ENCODE results near the gene SH3RF3.
"Not testable (repeated sequence)": the region's sequence is repeated elsewhere in the genome, so short reads cannot be mapped to it uniquely, and the experiment has no call there.

Gene SH3RF3

GRCh38 chr2:109532728-109533076 lies 403.7 kb downstream of the SH3RF3 start:
- DNase-seq: no peak

- DNase-seq: no peak
Measured at GRCh38 chr2:109533823-109534222, 404.8 kb downstream of the SH3RF3 start.

- no peak for DNase-seq
Measured at GRCh38 chr2:109535217-109535946, 406.4 kb downstream of the SH3RF3 start.

GRCh38 chr2:109536556-109536955 lies 407.6 kb downstream of the SH3RF3 start:
- DNase-seq: not testable (repeated sequence)

GRCh38 chr2:109537565-109538222 lies 408.7 kb downstream of the SH3RF3 start:
- DNase-seq: no peak

GRCh38 chr2:109538546-109538945 lies 409.5 kb downstream of the SH3RF3 start:
- DNase-seq: no peak

DNA sequence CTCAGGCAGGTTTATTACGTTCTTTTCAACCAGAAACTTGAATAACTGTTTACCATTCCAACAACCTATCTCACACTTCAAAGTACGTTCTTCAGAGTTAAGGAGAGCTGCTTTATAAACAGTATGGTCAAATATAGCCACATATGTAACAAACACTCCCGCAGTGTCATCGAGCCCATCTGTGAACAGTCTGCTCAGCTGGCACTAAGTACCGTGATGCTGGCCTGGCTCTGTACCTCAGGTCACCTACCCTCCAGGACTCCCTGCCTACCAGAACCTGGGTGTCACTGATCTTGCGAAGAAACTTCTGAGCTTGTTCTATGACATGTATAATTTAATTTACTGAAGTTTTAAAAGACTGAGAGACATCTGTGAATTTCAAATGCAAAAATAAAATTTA lies 413.4 kb downstream of the SH3RF3 start:
- DNase-seq: no peak

DNA sequence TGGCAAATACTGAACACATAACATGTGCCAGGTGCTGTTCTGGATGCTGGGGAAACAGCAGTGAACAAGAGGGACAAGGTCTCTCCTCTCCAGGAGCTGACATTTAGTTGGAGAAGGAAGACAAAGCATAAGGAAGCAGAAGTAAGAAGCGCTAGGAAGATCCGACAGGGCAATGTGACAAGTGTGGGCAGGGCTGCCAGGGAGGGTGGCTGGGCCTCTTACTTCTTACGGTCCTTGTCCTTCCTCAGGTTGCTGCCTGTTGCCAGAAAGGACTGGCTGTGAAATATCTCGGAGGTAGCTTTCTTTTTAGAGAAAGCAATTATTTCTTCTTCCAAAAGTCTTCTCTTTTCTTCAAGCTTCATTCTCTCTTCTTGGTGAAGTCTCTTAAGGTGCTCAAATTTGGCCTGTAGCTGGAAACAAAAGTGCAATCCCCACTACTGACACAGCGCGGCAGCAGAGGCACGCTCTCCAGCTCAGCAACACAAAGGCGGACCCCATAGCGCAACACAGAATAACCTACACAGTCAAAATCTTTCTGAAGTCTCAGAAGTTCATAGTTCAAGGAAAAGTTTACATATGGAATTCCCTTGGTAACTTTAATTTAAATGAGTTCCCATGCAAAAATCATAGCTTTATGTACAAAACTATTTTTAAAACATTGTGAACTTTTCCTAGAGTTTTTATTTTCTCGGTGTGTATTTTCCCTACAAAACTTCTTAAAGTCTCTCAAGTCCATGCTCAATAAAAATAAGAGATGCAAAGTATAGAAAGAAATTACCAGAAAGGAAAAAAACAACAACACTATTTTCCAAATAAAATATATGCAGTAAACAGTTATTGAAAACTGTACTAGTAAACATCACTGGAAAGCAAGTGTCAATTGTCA lies 417.1 kb downstream of the SH3RF3 start:
- DNase-seq: peak; percentile 58

- DNase-seq: no peak
Measured at GRCh38 chr2:109547280-109547679, 418.3 kb downstream of the SH3RF3 start.

- DNase-seq: no peak
Measured at GRCh38 chr2:109549016-109549590, 420.1 kb downstream of the SH3RF3 start.

Data from CD4-positive, alpha-beta T cell treated with Interleukin-6 for 4 hours (primary cell).